NCI-H526 treated with DMSO at 0.1 percent for 48 hours (cell line): ENCODE data around the gene SURF4.

ENCODE experiments used
- DNase-seq: peaks from one replicate; lab custom pipeline; 2025; lab: John Stamatoyannopoulos, UW

SURF4 gene

GRCh38 chr9:133375724-133376654 lies at the start of gene SURF4, which contains the start of gene STKLD1:
Gene SURF4, minus strand, starts transcription at chr9:133376060. Its CDS starts 91 bp downstream, at chr9:133375969.
Gene STKLD1, plus strand, starts transcription at chr9:133376366. Its CDS starts 108 bp downstream, at chr9:133376474.
- peak; percentile 79 for DNase-seq

- no peak for DNase-seq
Measured at GRCh38 chr9:133425049-133425632, 49.3 kb upstream of the SURF4 start.

- no peak for DNase-seq
Measured at GRCh38 chr9:133424187-133424586, 48.3 kb upstream of the SURF4 start.

- no peak for DNase-seq
Measured at GRCh38 chr9:133423216-133423615, 47.4 kb upstream of the SURF4 start.

- DNase-seq = no peak
Measured at GRCh38 chr9:133421615-133422542, 46.0 kb upstream of the SURF4 start, which contains the start of gene ADAMTS13. Gene ADAMTS13, plus strand, starts transcription at chr9:133422367. Its CDS starts 77 bp downstream, at chr9:133422444.

- no peak for DNase-seq
Measured at GRCh38 chr9:133420392-133420827, 44.5 kb upstream of the SURF4 start.

- DNase-seq = no peak
Measured at GRCh38 chr9:133419005-133419404, 43.1 kb upstream of the SURF4 start.

- DNase-seq = peak; percentile 36
Measured at GRCh38 chr9:133417541-133418461, 41.9 kb upstream of the SURF4 start, which contains the start of gene REXO4. Gene REXO4, minus strand, starts transcription at chr9:133418010. Its CDS starts 166 bp downstream, at chr9:133417844.

GRCh38 chr9:133415170-133415569 lies 39.3 kb upstream of the SURF4 start:
- DNase-seq = no peak

- DNase-seq = no peak
Measured at GRCh38 chr9:133408042-133408441, 32.2 kb upstream of the SURF4 start.

- peak; percentile 9 for DNase-seq
Measured at GRCh38 chr9:133406480-133407307, 30.8 kb upstream of the SURF4 start.

- no peak for DNase-seq
Measured at GRCh38 chr9:133405508-133406438, 29.9 kb upstream of the SURF4 start.

- DNase-seq = no peak
Measured at GRCh38 chr9:133404454-133405002, 28.7 kb upstream of the SURF4 start.

GRCh38 chr9:133403766-133404453 lies 28.1 kb upstream of the SURF4 start:
- no peak for DNase-seq

- no peak for DNase-seq
Measured at GRCh38 chr9:133402689-133403088, 26.8 kb upstream of the SURF4 start.

GRCh38 chr9:133401588-133401987 lies 25.7 kb upstream of the SURF4 start:
- DNase-seq = no peak

- no peak for DNase-seq
Measured at GRCh38 chr9:133400292-133400691, 24.4 kb upstream of the SURF4 start.

GRCh38 chr9:133397895-133398294 lies 22.0 kb upstream of the SURF4 start:
- no peak for DNase-seq
